SKM-1 (cell line): ENCODE data around the gene SLC5A6.
"Not testable (repeated sequence)": the region's sequence is repeated elsewhere in the genome, so short reads cannot be mapped to it uniquely, and the experiment has no call there.

Source experiments
- DNase-seq: peaks from one replicate; lab custom pipeline; 2025; ENCODE audit not compliant: unreplicated experiment; lab: John Stamatoyannopoulos, UW

Gene SLC5A6

DNA sequence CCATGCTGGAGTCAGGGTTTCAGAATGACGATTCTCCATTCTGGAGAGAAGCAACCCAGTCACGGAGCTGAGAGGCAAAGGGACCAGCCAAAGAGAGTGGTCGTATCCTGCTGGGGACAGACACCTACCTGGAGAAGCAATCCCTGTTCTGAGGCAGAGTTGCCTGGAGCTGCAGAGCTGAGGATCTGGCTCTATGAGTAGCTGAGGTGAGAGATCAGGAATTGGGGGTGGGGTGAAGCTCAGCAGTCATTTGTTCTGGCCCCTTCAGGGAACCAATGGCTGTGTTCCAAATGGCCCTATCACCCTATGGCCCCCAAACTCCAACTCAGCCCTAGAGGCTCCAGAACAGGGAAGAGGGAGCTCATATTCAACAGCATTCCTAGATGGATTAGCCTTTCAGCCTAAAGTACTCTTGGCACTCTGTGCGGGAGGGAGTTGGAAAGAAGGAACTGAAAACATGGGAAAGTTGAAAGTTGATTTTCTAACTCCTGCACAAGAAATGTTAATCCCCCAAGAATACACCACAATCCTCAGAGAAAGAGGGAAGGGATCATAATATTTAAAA, 3.5 kb downstream of the SLC5A6 start:
- DNase-seq = no peak

DNA sequence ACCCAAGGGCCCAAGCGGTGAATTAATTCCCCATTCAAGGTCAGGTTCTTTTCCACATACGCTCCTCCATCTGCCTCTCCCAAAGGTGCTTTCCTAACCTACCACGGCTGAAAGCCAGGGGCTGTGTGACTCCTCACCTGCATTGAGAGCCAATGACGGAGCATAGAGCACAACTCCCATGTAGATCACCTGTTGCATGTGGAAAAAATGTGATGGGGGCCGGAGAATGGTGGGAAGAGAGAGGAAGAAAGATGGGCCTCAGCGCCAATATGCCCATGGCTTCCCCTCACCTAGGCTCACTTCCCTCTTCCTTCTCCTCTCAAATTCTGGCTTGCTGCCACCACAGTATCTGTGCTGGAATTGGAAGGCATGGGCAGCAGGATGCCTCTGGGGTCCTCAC, 5.7 kb downstream of the SLC5A6 start:
- DNase-seq = no peak

DNA sequence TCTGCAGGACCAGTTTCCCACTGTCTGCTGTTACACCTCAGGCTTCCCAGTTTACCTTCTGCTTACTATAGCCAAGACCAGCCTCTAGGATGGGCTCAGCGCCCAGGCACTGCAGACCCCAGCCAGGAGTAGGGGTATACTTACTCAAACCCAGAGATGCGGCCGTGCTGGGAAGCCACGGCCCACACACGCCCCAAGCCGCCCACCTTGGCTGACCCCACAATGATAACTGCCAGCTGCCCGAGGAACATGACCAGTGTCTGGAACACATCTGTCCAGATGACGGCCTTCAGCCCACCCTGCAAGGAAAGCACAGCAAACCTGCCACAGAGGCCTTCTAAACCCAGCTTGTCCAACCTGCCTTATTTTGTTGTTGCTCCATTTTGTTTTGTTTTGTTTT, 6.9 kb downstream of the SLC5A6 start:
- DNase-seq = no peak

DNA sequence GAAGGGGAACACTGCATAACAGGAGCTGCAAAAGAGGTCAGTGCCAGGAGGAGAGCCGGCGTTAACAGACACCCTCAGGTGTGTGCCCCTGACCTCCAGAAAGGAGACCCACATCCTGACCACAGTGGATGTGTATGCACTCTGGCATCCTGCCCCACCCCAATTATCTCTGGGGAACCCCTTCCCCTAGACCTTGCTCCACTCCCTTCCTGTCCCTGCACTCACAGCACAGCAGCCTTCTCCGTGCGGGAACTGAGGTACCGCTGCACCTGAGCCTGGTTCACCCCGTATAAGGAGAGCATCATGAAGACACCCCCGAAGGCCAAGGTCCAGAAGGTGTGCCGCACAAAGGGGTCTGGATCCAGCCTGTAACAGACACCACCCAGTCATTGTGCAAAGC, 7.5 kb downstream of the SLC5A6 start:
- DNase-seq = no peak

DNA sequence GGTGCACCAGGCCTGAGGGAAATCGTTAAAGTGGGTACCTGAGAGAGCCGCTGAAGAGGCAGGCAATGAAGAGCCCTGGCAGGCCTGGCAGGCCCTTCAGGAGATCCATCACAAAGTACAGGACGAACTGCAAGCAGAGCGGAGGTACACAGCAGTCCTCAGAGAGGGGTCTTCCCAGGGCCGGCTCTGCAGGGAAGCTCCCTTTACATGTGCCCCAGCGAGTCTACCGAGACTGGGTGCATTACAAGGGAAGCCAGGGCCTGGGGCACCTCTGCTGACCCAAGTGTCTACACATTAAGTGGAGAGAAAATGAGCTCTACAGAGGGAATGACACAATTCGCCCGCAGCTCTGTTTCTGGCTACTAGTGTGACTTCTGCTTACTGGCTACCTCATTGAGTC, 8.3 kb downstream of the SLC5A6 start:
- no peak for DNase-seq

DNA sequence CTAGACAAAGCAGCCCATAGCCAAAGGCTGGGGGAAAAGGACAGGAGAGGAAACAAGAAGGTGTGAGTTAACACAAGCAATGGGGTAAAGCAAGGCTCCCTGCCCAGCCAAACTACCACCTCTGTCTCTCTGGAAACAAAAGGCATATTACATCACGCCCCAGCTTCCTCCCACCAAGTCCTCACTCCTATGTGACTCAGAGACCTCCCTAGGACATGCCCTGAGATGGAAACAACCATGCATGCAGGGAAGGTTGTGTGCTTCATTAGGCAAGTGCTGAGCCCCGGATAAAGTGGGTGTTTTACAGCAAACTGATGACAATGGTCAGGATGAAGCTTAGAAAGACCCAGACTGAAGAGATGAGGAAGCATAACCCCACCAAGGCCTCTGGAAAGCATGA, 9.2 kb downstream of the SLC5A6 start:
- DNase-seq = no peak

DNA sequence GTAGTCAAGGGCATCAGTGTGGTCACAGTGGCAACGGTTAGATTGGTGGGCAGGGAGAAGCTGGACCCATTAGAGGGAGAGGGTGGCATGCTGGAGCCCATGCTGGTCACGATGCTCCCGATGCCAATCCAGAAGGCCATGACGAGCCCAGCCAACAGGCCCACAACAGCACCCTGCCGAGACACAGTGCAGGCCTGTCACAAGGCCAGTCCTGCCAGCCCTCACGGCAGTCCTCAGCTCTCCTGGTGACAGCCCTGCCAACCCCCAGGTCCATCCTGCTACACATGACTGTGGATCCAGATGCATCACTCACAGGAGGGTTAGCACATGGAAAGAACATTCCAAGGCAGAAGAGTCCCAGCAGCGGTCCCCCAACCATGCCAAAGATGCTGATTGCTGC, 10.4 kb downstream of the SLC5A6 start:
- no peak for DNase-seq

DNA sequence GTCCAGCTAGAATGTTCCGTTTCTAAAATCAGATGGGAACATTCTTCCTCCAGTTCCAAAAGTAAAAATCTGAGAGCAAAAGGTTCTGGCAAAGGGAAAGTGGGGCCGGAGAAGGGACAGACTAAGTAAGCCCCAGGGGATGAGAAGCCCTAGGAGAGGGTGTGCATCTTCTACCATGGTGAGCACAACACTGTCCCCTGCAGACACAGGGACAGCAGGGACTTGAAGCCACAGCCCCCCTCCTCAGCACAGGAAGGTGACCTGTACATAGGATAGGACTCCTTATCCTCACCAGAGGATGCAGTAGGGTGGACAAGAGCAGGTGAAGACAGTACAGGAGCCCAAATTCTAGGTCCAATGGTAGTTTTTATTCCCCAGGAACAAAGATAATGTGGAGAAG, 12.8 kb downstream of the SLC5A6 start:
- no peak for DNase-seq

DNA sequence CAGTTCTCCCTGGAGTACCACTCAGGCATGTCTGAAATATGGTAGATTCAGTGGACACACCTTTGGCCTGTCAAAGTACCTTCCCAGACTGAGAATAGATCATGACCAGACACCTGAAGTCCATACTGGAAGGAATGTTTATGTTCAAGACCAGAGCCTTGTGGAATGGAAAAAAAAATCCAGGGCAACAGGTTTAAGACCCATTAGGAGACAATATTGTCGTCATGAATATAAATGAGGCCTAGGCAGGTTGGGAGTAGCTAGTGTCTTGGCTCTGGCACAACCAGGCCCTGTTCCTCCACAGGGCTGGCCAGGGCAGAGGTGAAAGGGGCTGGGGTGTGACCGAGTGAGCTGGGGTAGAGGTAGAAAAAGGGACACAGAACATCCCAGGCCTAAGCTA, 13.4 kb downstream of the SLC5A6 start:
- no peak for DNase-seq

DNA sequence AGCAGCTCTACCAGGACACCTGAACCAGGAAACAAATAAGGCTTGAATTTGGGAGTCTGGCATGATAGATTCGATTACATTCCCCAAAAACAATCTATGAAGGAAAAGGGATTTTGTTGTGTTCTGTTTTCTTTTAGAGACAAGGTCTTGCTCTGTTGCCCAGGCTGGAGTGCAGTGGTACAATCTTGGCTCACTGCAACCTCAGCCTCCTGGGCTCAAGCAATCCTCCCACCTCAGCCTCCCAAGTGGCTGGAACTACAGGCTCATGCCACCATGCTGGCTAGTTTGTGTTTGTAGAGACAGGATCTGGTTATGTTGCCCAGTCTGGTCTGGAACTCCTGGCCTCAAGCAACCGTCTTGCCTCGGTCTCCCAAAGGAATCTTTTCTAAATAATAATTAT, 14.0 kb downstream of the SLC5A6 start:
- DNase-seq = not testable (repeated sequence)

DNA sequence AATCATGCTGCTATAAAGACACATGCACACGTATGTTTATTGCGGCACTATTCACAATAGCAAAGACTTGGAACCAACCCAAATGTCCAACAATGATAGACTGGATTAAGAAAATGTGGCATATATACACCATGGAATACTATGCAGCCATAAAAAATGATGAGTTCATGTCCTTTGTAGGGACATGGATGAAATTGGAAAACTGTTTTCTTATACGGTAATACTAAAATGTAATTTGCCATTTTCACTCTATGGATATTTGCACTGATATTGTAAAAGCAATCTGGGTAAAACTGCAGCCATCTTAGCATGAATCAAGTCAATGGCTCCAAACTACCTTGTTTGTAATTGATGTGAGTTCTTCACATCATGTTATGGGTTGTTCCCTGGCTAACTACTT, 16.3 kb downstream of the SLC5A6 start:
- DNase-seq = not testable (repeated sequence)

DNA sequence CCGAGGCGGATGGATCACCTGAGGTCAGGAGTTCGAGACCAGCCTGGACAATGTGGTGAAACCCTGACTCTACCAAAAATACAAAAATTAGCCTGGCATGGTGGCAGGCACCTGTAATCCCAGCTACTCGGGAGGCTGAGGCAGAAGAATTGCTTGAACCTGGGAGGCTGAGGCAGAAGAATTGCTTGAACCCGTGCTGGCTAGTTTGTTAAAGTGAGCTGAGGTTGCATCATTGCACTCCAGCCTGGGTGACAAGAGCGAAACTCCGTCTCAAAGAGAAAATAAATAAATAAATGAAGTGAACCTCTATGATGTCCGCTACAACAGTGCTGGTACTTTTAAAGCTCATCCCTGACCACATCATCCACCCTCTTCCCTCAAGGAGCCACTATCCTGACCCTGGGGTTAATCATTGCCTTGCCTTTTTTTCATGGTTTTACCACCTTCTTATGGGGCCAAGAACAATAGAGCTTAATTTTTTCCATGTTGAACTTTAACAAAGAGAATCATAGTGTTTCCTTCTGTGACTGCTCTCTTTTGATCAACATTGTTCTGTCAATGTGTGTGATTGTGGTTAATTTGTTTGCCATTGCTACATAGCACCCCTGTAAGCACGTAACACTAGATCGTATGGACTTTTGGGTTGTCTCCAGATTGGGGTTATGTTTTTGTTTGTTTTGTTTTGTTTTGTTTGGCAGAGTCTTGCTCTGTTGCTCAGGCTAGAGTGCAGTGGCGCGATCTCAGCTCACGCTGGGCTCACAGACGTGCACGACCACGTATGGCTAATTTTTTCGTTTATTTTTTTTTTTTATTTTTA, 17.3 kb downstream of the SLC5A6 start:
- DNase-seq = no peak

DNA sequence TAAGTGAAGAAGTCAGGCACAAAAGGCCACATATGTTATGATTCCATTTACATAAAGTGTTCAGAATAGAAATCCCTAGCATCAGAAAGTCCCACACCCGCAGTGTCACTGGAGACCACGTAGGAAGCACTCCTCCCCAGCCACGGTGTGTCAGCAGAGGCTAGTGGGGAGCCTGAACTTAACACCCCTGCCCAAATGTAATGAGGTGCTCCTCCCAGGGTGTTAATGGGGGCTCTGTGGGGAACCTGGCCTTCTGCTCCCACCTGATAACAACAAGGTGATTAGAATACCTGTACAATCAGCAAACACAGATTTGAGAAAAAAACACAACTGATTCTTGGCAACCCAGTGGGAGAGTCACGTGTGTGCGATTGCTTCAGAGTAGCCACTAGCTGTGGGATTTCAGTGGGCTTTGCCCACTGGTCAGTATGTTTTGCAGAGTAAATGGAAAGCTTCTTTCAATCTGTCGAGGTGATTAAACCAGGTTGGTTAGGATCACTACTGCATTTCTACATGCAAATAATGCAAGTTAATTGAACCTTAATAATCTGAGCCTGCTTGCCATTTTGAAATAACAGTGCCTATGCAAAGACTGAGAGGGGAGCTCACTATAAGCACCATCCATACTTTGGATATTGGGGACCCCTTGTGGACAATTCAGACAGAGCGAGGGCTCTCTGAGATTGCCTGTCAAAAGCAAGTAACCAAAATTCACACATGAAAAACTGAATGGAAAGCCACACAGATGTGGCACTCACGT, 20.8 kb downstream of the SLC5A6 start:
- DNase-seq = peak; percentile 21

DNA sequence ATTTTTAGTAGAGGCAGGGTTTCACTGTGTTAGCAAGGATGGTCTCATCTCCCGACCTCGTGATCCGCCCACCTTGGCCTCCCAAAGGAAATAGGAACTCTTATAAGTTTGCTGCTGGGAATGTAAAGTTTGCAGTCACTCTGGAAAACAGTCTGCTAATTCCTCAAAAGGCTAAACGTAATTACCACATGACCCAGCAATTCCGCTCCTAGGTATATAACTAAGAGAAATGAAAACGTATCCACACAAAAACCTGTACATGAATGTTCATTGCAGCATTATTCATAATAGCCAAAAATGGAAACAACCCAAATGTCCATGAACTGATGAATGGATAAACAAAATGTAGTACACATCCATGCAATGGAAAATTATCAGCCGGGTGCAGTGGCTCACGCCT, 22.1 kb downstream of the SLC5A6 start:
- no peak for DNase-seq

DNA sequence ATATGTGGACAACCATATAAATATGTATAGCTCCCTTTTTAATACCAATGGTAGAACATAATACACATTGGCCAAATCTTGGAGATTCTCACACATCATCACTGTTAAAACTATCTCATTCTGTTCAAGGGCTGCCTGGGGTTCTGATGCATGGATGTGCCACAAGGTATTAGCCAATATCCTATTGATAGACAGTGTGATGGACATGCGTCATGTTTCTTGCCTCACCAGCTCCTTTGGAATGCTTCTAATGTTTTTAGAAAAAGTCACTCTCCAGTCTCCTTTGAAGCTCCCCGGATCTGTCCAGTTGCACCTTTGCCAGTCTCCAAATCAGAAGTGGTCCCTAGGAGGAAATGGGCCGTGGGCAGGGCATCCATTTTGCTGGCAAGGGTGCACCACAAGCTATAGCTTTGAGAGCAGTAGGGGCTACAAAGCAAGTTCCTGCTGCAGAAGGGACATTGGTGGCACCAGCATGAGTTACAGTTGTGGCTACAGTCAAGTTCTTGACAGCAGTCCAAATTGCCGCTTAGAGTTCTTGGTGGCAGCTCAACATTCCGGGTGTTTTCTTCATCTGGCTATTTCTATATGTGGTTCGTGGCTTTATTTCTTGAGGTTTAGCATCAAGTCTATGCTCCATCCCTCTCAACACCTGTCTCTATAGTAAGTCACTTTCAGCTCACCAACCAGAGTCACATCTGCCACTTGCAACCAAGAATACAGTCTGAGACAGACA, 25.3 kb downstream of the SLC5A6 start:
- DNase-seq = no peak

DNA sequence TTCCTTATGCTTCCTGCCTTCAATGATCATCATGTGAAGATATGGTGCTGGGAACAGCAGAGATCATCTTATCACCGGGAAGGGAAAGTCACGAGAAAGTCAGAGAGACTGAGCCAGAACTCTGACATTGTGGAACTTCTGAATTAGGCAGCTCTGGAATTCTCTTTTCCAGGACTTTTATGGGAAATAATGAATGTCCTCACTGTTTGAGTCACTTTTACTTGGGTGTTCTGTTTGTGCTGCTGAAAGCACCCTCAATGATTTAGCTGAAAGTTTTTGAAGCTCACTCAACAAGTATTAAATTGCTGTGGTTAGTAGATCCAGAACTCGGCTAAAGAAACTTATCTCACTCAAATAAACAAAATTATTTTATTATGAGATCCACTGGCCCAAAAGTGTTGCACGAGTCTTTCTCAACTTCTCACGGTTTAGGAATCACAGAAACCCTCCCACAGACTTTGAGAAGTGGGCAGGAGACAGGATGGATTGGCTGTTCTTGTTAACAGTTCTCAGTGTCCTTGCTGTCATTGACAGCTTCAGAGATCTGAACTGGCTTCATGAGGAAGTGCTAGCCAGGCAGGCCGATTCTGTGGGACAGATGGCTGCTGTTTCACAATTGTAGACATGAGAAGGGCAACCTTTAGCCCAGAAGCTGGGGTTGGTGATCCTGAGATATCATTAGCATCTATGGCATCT, 26.6 kb downstream of the SLC5A6 start:
- DNase-seq = peak; percentile 72

DNA sequence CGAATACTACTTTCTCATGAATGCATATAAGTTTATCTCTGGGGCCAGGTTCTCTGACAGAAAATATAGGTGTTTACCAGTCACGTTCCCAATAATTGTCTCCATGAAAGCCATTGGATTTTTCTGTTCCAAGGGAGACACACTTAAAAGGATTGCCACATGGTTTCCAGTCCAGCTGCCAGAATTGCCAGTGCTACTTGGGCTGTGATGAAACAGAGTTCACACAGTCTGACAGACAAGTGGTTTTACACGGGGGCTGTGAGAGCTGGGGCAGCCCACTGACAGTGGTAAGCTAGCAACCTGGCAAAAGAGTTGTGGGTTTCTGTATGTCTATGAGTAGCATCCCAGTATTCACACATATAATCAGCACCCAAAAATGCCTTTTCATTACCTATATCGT, 28.0 kb downstream of the SLC5A6 start:
- DNase-seq = no peak

DNA sequence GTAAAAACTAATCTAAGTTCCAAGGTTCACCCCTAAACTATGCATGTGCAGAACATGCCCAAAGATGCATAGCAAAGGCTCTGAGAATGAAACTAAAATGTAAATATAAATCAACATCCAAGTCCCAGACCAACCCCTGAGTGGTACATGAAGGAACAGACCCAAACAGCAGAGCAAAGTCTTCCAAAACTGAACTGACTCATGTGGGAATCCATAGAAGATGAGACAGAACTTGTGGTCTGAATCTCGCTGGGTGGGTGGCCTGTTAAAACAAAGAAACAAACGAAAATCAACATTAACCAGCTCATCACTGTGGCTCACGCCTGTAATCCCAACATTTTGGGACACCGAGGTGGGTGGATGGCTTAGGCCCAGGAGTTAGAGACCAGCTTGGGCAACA, 29.7 kb downstream of the SLC5A6 start:
- no peak for DNase-seq

DNA sequence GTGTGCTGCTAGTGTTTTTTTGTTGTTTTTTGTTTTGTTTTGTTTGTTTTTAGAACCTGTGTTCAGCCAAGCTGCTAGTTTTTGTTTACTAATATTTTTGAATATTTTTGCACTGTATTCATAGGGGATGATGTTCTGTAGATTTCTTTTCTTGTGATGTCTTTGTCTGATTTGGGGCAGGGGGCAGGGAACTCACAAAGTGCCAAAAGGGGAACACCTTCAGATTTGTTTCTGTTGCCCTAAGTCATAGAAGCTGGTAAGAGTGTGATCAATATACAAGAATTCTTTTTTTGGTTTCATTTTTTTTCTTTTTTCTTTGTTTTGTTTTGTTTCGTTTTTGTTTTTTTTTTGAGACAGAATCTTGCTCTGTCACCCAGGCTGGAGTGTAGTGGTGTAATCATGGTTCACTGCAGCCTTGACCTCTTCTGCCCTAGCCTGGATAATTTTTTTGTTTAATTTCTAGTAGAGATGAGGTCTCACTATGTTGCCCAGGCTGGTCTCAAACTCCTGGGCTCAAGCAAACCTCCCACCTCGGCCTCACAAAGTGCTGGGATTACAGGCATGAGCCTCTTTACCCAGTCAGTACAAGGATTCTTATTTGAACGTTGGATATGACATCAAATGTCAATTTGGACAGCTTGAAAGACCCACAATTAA, 32.6 kb downstream of the SLC5A6 start:
- DNase-seq = no peak

DNA sequence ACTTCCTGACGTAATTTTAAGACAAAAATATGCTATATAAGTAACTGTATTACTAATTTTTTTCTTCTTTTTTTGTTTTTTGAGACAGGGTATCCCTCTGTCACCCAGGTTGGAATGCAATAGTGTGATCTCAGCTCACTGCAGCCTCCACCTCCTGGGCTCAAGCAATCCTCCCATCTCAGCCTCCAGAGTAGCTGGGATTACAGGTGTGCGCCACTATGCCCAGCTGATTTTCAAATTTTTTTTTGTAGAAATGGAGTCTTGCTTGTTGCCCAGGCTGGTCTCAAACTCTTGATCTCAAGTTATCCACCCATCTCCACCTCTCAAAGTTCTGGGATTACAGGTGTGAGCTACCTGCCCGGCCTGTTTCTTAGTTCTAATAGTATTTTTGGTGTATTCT, 33.6 kb downstream of the SLC5A6 start:
- no peak for DNase-seq
